Astrocyte of the spinal cord (primary cell): Measurements from ENCODE around the gene MN1.
A peak's percentile ranks its signal among the peaks of the same experiment; 100 is the strongest.

Source experiments
- DNase-seq: peaks from one replicate; pipeline ENCODE4 v3.0.0; 2011; ENCODE audit warnings: low read depth, low spot score
- H3K4me3 ChIP-seq: 2 replicates; pipeline ENCODE4 v1.5.1; 2011; ENCODE audit warnings: low read depth, mild to moderate bottlenecking, low read length, moderate library complexity
- in situ Hi-C: cut with HindIII; loops from 2 replicates; pipeline ENCODE4 v1.10.0; 2017; ENCODE audit warnings: low sequenced_read_pairs
- TF ChIP-seq, protein P1 (sequence below): IDR thresholded peaks from 2 replicates; pipeline ENCODE4 v1.5.1; 2012; ENCODE audit warnings: low read depth, mild to moderate bottlenecking, low read length, inconsistent platforms

MN1 gene

GRCh38 chr22:27751277-27752070, 50.1 kb downstream of the MN1 start:
- no peak for DNase-seq
- H3K4me3 ChIP-seq, result no peak overlapping the region
- in situ Hi-C loops, result no loop called here
- TF ChIP-seq, protein P1, sequence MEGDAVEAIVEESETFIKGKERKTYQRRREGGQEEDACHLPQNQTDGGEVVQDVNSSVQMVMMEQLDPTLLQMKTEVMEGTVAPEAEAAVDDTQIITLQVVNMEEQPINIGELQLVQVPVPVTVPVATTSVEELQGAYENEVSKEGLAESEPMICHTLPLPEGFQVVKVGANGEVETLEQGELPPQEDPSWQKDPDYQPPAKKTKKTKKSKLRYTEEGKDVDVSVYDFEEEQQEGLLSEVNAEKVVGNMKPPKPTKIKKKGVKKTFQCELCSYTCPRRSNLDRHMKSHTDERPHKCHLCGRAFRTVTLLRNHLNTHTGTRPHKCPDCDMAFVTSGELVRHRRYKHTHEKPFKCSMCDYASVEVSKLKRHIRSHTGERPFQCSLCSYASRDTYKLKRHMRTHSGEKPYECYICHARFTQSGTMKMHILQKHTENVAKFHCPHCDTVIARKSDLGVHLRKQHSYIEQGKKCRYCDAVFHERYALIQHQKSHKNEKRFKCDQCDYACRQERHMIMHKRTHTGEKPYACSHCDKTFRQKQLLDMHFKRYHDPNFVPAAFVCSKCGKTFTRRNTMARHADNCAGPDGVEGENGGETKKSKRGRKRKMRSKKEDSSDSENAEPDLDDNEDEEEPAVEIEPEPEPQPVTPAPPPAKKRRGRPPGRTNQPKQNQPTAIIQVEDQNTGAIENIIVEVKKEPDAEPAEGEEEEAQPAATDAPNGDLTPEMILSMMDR, result no peak

DNA sequence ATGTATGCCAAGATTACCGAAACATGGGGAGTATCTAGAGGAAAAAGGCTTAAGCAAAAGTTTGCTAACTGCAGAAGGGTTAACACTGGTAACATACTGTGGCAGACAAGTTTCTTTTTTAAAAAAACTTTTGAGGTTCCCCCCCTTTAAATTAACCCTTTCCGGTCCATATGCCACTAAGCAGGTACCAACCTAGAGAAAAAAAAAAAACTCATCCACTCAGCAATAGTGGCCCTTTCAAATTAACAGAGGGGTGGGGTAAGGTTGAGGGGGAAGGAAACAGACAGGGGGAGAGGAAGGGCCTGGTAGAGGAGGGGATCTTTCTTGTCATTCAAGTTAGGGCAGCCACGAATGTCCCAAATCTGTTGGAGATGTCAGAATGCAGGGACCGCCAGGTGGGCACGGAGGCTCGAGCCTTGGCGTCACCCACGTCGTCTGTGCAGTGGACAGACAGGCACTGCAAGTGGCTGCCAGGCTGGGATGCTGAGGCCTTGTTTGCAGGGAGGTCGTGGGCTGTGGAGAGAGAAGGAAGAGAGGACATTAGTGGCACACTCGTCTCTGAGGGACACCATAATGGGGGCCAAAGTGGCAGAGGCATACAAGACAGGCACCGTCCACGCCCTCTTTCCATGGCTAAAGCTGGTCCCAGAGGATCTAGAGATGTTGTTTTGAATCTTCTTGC, 50.8 kb downstream of the MN1 start:
- no peak for DNase-seq
- TF ChIP-seq, protein P1, result no peak
- H3K4me3 ChIP-seq, result no peak overlapping the region
- in situ Hi-C loops, result no loop called here

DNA sequence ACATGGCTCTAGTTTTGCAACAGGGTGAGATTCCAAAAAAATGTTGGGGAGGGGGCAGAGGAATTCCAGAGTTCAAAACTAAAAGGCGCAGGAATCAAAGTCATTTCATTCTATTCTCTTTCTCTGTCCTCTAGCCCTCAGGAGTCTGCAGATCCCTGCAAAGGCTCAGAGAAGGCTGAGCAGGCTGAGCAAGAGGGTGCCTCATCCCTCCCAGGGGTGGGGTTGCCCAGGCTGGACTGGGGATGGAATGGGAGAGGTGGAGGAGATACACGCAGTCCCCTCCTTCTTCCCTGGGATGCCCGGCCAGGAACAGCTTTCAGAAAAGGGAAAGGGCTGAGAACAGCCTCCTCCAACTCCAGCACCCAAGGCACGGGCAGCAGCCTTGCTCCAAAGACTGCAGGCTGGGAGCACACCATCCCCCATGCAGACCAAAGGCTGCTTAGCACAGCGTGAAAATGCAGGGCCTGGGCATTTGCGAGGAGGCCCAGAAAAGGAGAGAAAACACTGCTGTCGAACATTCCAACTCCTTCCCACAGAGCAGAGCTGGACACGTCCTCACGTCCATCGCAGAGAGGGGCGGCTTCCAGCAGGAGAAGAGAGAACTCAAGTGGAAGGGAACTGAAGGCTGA, 51.8 kb downstream of the MN1 start:
- H3K4me3 ChIP-seq, result no peak overlapping the region
- TF ChIP-seq, protein P1, result no peak
- peak; percentile 43 for DNase-seq
- in situ Hi-C loops, result no loop called here

DNA sequence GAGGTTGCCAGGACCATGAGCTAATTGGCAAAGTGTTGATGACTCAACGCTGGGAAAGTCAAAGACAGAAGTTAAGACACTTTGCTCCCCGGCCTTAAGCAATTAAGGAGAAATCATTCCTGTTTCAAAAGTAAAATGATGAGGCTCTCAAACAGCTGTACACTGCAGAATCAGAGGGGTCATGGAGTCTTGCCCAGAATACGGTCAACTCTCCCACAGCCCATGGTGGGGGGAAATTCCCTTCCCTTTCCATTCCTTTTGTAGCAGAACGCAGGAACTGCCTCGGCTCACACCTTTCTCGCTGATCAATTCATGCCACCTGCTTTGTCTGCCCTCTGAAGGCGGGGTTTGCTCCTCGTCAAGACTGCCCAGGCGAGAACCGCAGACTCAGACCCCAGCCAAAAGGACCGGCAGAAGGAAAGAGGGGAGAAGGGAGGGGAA, 52.8 kb downstream of the MN1 start:
- DNase-seq, result peak; percentile 58
- H3K4me3 ChIP-seq, result no peak overlapping the region
- in situ Hi-C loops, result no loop called here
- TF ChIP-seq, protein P1, result no peak

- in situ Hi-C loops, result no loop called here
- TF ChIP-seq, protein P1, result no peak
- H3K4me3 ChIP-seq, result no peak overlapping the region
- no peak for DNase-seq
Measured at GRCh38 chr22:27748349-27748748, 53.2 kb downstream of the MN1 start.

- no peak overlapping the region for H3K4me3 ChIP-seq
- no peak for DNase-seq
- in situ Hi-C loops, result no loop called here
- TF ChIP-seq, protein P1, result peak; percentile 17
Measured at GRCh38 chr22:27747396-27748221, 53.9 kb downstream of the MN1 start.
